OCI-LY1 (cell line): ENCODE data around the gene MAMDC2.

ENCODE experiments used
- H2AFZ ChIP-seq: fragments of 200-600 bp; sonication (generic), shearing (Covaris generic); 2 replicates; pipeline ENCODE4 v1.6.0; 2014; ENCODE audit warnings: antibody characterized with exemption, mild to moderate bottlenecking, low read length
- H3F3A ChIP-seq: fragments of 200-600 bp; sonication (generic), shearing (Covaris generic); 2 replicates; pipeline ENCODE4 v1.6.0; 2014; ENCODE audit warnings: mild to moderate bottlenecking, antibody characterized with exemption, low read length, moderate library complexity; ENCODE audit not compliant: insufficient read depth
- H3K27ac ChIP-seq: fragments of 200-600 bp; sonication (generic); 2 replicates; pipeline ENCODE4 v1.5.1; 2014; ENCODE audit warnings: low read length, mixed run types, mild to moderate bottlenecking, low read depth; ENCODE audit not compliant: poor library complexity, severe bottlenecking
- H3K27me3 ChIP-seq: fragments of 200-600 bp; sonication (generic); 2 replicates; pipeline ENCODE4 v1.6.0; 2014; ENCODE audit warnings: antibody characterized with exemption, mild to moderate bottlenecking, low read length, moderate library complexity; ENCODE audit not compliant: insufficient read depth
- H3K36me3 ChIP-seq: fragments of 200-600 bp; sonication (generic); 2 replicates; pipeline ENCODE4 v1.6.1; 2014; ENCODE audit warnings: mild to moderate bottlenecking, antibody characterized with exemption, low read length, moderate library complexity, mixed read lengths; ENCODE audit not compliant: insufficient read depth
- H3K4me1 ChIP-seq: fragments of 200-600 bp; sonication (generic); 2 replicates; pipeline ENCODE4 v1.5.1; 2014; ENCODE audit warnings: mild to moderate bottlenecking, low read length, moderate library complexity; ENCODE audit not compliant: insufficient read depth, severe bottlenecking
- H3K4me2 ChIP-seq: fragments of 200-600 bp; sonication (generic), shearing (Covaris generic); 2 replicates; pipeline ENCODE4 v1.6.1; 2014; ENCODE audit warnings: low read length
- H3K4me3 ChIP-seq: fragments of 200-600 bp; sonication (generic); 2 replicates; pipeline ENCODE4 v1.5.1; 2014; ENCODE audit warnings: low read length, low read depth, mild to moderate bottlenecking, mixed read lengths; ENCODE audit not compliant: poor library complexity, severe bottlenecking
- H3K79me2 ChIP-seq: fragments of 200-600 bp; shearing (Covaris generic); 2 replicates; pipeline ENCODE4 v1.6.1; 2016; ENCODE audit warnings: mixed run types, low read length, mixed read lengths; ENCODE audit not compliant: insufficient read depth
- H3K9ac ChIP-seq: fragments of 200-600 bp; sonication (generic), shearing (Covaris generic); 2 replicates; pipeline ENCODE4 v1.6.1; 2014; ENCODE audit warnings: mild to moderate bottlenecking, low read length, mixed read lengths
- H3K9me2 ChIP-seq: fragments of 200-600 bp; sonication (generic), shearing (Covaris generic); 2 replicates; pipeline ENCODE4 v1.6.1; 2014; ENCODE audit warnings: low read depth, mild to moderate bottlenecking, low read length, mixed read lengths
- H3K9me3 ChIP-seq: fragments of 200-600 bp; shearing (Covaris generic); 2 replicates; pipeline ENCODE4 v1.6.1; 2014; ENCODE audit warnings: low read length, mixed read lengths
- H4K20me1 ChIP-seq: fragments of 200-600 bp; sonication (generic), shearing (Covaris generic); 2 replicates; pipeline ENCODE4 v1.6.0; 2016; ENCODE audit warnings: mild to moderate bottlenecking, low read length; ENCODE audit not compliant: insufficient read depth
- EZH2 ChIP-seq: fragments of 200-600 bp; sonication (generic), shearing (Covaris generic); IDR thresholded peaks from 2 replicates; pipeline ENCODE4 v1.8.0; 2017; ENCODE audit warnings: borderline replicate concordance, mixed run types, mild to moderate bottlenecking, antibody characterized with exemption, low read length, moderate library complexity, mixed read lengths
- TF ChIP-seq, protein P1 (sequence below): fragments of 200-600 bp; sonication (generic), shearing (Covaris generic); IDR thresholded peaks from 2 replicates; pipeline ENCODE4 v1.5.1; 2017; ENCODE audit warnings: mild to moderate bottlenecking, antibody characterized with exemption, low read length, moderate library complexity, mixed read lengths

Gene MAMDC2

DNA sequence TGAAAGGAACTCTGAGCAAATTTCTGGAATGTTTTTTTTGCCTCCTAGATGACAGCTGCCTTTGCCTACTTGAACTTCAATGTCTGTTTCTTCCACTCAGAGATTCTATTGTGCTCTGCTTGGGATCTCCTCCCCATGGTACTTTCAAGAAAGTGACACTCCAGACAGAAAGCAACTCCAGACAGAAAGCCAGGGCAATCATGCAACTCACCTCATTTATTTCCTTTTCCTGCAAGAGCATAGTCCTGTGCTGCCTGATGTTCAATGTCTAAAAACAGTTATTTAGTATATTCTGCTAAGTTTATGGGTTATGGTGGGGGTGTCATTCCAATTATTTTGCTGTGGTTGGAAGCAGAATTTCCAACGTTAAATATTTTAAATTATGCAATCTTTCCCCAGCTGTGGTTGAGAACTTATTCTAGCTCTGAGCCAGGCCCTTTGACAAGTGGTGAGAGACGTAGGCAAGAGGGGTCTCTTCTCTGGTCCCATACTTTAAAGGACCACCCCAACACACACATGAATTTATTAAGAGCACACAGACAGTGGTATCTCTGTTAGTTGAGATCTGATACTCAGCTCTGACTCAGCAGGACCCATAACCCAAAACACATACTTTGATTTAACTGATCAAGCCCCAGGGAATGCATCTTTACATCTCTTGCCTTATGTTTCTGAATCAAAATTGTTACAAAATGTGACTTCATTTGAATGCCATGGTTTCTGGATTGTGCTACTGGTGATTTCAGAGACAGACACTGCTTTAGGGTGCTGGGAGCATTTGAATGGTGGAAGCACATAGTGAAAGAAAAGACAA, 39.5 kb upstream of the MAMDC2 start:
- Histone ChIP-seq H3K9ac (no peak overlapping the region), H4K20me1 (no peaks in the 10 kb centered on the region), H2AFZ (no peak overlapping the region), H3K27ac (no peak overlapping the region), H3K4me1 (no peaks in the 10 kb centered on the region), H3K4me2 (no peak overlapping the region), H3K79me2 (no peaks in the 10 kb centered on the region), H3K27me3 (no peaks in the 10 kb centered on the region), H3K9me3 (no peaks in the 10 kb centered on the region), H3K36me3 (no peaks in the 10 kb centered on the region), H3K4me3 (no peak overlapping the region), H3K9me2 (no peaks in the 10 kb centered on the region), H3F3A (no peaks in the 10 kb centered on the region)
- TF ChIP-seq, protein P1, sequence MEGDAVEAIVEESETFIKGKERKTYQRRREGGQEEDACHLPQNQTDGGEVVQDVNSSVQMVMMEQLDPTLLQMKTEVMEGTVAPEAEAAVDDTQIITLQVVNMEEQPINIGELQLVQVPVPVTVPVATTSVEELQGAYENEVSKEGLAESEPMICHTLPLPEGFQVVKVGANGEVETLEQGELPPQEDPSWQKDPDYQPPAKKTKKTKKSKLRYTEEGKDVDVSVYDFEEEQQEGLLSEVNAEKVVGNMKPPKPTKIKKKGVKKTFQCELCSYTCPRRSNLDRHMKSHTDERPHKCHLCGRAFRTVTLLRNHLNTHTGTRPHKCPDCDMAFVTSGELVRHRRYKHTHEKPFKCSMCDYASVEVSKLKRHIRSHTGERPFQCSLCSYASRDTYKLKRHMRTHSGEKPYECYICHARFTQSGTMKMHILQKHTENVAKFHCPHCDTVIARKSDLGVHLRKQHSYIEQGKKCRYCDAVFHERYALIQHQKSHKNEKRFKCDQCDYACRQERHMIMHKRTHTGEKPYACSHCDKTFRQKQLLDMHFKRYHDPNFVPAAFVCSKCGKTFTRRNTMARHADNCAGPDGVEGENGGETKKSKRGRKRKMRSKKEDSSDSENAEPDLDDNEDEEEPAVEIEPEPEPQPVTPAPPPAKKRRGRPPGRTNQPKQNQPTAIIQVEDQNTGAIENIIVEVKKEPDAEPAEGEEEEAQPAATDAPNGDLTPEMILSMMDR, result no peak
- no peak for TF ChIP-seq EZH2

DNA sequence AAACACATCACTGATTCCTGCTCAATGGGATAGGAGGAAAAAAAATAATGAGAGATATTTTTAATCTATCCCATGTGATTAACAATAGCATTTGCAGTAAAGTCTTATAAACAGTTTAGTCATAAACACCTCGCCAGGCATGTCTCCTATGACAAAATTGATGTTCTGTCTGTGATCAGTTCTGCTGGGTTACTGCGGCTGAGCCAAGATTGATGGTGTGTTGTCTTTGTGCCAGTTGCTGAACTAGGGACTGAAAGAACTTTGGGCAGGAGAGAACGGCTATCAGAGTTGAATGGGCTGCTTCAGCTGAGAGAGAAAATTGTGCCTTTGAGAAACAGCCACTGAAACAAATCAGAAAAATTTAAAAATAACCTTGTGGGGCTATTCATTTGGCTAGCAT, 37.3 kb upstream of the MAMDC2 start:
- no peaks in the 10 kb centered on the region for H3K4me1 ChIP-seq
- no peak overlapping the region for H3K4me3 ChIP-seq
- H4K20me1 ChIP-seq, result no peaks in the 10 kb centered on the region
- H3F3A ChIP-seq, result no peaks in the 10 kb centered on the region
- no peak overlapping the region for H2AFZ ChIP-seq
- H3K9me3 ChIP-seq, result no peaks in the 10 kb centered on the region
- H3K9me2 ChIP-seq, result no peaks in the 10 kb centered on the region
- H3K79me2 ChIP-seq, result no peaks in the 10 kb centered on the region
- H3K36me3 ChIP-seq, result no peaks in the 10 kb centered on the region
- H3K27ac ChIP-seq, result no peak overlapping the region
- H3K27me3 ChIP-seq, result no peaks in the 10 kb centered on the region
- H3K9ac ChIP-seq, result no peak overlapping the region
- TF ChIP-seq, protein P1, result no peak
- no peak for TF ChIP-seq EZH2
- no peak overlapping the region for H3K4me2 ChIP-seq

DNA sequence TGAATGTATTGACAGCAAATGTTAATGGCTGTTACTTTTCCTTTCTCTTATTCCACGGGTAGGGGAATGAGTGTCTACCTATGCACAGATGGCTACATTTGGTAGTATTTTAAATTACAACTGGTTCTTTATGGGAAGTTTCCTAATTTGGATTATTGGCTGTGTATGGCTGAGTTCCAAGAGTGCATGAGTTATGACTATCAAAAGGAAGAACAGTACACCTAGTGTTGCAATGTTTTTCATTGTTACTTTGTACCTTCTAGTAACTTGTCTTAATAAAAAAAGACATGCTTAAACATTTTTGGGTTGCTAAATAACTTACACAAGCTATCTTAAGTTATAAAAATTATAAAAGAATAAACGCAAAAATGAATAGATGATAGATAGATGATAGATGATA, 35.8 kb upstream of the MAMDC2 start:
- no peaks in the 10 kb centered on the region for H3K9me3 ChIP-seq
- no peaks in the 10 kb centered on the region for H3K4me1 ChIP-seq
- H3K36me3 ChIP-seq, result no peaks in the 10 kb centered on the region
- H3F3A ChIP-seq, result no peaks in the 10 kb centered on the region
- H3K4me3 ChIP-seq, result no peak overlapping the region
- H3K27ac ChIP-seq, result no peak overlapping the region
- H3K9me2 ChIP-seq, result no peaks in the 10 kb centered on the region
- TF ChIP-seq, protein P1, result no peak
- no peak for TF ChIP-seq EZH2
- H4K20me1 ChIP-seq, result no peaks in the 10 kb centered on the region
- no peaks in the 10 kb centered on the region for H3K27me3 ChIP-seq
- no peaks in the 10 kb centered on the region for H3K79me2 ChIP-seq
- no peak overlapping the region for H2AFZ ChIP-seq
- no peak overlapping the region for H3K9ac ChIP-seq
- no peak overlapping the region for H3K4me2 ChIP-seq
